ENCODE data around the gene PLEKHG5.

Gene PLEKHG5

DNA sequence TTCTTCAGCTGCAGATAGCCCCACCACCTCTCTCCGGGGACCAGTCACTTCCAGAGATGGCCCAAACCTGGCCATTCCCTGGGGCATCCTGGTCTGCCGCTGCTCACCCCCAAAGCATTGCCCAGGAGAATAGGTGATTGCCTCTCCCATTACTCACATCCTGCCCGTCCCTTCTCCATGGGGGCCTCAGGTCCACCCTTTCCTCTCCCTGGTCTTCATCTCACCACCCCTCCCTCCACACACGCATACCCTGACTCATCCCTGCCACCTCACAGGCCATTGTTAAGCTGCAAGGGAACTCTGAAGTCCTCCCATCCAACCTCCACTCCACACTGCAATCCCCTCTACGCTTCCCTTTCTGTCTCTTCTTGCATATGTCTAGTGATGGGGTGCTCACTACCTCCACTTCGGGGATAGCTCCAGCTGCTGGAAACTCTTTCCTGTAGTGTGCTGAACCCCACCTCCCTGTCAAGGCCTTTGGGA lies at the start of gene PLEKHG5:
Gene PLEKHG5 (minus strand): TSS at position 188 of the 483 bp plus-strand sequence. CDS start 14,096 bp downstream, outside the sequence.
- DNase-seq (ENCODE audit: low spot score), result no peak

GRCh38 chr1:6538956-6539355 lies 47.5 kb upstream of the PLEKHG5 start:
- DNase-seq (ENCODE audit: low spot score), result no peak

DNA sequence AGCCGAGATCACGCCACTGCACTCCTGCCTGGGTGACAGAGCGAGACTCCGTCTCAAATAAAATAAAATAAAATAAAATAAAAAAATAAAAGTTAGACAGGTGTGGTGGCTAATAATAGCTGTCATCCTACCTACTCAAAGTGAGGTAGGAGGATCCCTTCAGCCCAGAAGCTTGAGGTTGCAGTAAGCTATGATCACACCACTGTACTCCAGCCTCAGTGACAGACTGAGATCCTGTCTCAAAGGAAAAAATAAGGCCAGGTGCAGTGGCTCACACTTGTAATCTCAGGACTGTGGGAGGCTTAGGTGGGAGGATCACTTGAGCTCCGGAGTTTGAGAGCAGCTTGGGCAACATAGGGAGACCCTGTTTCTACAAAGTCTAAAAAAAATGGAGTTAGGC lies 44.8 kb upstream of the PLEKHG5 start:
- peak; percentile 37 for DNase-seq (ENCODE audit: low spot score)

DNA sequence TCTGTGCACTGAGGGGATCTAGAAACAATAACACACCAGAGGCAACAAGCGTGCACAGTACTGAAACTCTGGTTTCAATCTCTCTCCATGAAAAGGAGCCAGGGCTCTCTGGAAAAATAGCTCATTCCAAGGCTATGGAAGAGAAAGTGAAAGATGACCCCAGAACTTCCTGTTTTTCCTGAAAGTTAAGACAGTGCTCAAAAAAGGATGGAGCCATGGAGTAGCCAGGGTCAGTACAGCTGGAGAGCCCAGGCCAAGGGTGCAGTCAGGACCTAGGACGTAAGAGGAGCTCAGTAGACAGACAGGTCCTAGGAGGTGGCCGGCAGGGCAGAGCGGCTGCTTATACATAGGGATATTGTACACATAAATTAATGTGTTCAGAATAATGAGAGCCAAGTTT lies 43.7 kb upstream of the PLEKHG5 start:
- no peak for DNase-seq (ENCODE audit: low spot score)

DNA sequence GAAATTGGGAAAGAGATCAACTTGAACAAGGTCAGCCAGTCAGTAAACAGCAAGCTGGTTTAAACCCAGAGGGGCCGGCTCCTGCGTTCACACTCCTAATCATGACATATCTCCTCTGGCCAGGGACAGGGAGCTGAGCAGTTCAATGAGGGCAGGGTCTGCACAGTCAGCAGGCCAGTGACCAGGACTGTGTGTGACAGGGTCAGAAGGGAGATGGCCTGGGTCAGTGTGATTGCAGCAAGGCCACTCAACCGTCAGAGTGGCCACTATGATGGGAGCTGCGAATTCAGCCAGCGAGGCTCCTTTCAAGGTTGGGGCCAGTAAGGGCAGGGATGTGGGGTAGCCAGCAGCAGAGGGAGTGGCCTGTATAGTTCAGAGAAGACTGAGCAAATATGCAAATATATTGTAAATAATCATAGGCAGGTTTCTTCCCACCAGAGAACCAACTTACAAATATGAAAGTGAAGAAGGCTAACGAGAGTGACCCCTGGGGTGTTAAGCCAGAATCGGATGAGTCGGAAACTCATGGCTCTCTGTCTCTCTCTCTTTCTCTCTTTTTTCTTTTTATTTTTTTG lies 42.9 kb upstream of the PLEKHG5 start:
- DNase-seq (ENCODE audit: low spot score), result no peak

DNA sequence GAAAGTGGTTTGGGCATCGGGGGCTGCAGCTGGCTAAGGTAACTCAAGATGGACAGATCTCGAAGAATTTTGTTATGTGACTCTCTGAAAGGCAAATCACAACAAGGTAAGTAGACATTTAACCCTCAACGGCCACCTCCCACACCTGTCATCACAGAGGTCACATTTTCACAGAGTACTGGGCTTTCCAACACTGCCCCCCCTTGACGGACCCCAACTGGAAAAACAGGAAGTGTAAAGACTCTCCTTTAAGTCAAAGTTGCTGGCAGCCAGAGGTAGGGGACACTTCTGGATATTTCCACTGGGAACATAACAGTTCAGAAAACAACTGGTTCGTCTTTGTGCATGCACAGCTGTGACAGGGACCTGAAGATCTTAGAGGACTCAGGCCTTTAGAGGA lies 40.5 kb upstream of the PLEKHG5 start:
- DNase-seq (ENCODE audit: low spot score), result no peak

DNA sequence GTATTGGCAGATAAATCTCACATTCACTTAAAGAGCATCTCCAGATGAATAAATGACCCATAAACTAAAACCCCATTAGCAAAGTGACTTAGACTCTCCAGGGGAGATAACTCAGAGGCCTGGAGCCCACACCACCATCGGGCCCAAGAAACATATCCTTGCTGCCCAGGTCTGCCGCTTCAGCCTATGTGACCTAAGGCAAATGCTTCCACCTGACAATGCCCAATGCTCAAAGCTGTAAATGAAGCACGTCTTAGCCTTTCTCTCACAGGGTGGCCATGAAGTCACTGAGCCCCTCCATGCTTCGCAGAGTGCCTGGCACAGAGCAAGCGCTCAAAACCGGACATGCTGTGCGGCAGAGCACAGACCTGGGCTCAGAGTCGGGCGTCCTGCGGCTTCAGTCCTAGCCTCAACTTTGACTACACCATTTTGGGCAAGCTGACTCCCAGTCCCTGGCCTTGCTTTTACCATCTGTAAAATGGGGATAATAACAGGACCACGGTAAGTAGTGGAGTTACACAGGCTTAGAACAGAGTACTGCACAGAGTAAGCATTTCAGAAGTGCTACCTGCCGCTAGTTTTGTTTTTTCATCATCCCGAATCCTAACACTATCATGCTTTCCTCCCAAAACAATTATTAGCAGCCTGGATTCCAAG lies 39.2 kb upstream of the PLEKHG5 start:
- DNase-seq (ENCODE audit: low spot score), result no peak

DNA sequence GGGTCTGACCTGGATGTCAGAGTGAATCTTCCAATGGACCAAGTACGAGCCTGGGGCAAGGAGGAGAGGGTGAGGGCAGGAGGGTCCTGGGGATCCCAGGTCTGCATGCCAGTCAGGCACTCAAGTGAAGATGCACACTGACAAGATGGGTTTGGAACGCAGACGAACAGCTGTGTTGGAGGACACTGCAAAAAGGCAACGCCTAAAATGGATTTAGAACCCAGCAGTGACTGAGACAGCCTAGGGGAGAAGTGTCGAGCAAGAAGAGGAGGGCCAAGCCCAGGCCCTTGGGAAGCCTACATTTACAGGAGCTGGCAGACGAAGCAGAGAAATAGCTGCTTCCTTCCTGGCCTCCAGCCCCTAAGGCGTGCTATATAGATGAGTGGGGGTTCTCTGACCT lies 37.0 kb upstream of the PLEKHG5 start:
- no peak for DNase-seq (ENCODE audit: low spot score)

DNA sequence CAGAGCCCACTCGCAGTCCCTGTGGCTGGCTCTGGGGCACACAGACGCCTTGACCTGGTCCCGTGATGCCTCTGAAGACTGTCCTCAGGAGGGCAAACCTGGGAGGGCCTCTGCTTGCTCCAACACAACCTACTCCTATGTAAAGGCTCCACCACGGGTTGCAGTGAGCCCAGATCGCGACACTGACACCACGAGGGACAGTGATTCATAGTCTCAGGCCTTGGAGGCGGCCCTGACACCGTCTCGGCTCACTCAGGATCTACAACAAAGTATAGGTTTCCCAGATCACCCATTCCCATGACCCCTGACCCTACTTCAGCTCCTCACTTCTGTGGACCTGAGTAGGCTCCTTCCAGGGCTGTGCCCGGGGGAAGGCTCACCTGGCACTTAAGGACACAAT lies 34.8 kb upstream of the PLEKHG5 start:
- no peak for DNase-seq (ENCODE audit: low spot score)

DNA sequence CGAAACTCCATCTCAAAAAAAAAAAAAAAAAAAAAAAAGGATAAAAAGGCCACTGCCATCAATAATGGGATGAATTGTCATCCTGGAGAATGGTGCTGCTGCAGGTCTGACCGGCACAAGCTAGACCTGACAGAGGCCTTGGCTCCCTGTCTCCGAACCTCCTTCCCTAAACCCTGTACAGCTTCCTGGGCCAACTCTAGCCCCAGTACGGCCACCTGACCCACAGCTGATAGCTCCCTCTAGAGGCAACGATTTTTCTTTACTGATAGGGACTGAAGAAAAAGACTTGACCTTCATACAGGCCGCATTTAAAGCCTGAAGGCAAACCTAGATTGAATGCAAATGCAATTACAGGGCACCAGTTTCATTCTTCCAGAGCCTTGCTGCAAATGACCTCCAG lies 32.1 kb upstream of the PLEKHG5 start:
- no peak for DNase-seq (ENCODE audit: low spot score)

GRCh38 chr1:6521536-6521935 lies 30.1 kb upstream of the PLEKHG5 start:
- no peak for DNase-seq (ENCODE audit: low spot score)

- peak; percentile 46 for DNase-seq (ENCODE audit: low spot score)
Observed at GRCh38 chr1:6519935-6520671, 28.6 kb upstream of the PLEKHG5 start.

GRCh38 chr1:6519491-6519934 lies 28.0 kb upstream of the PLEKHG5 start:
- DNase-seq (ENCODE audit: low spot score), result no peak

- DNase-seq (ENCODE audit: low spot score), result no peak
Observed at GRCh38 chr1:6517435-6517851, 26.0 kb upstream of the PLEKHG5 start.

DNA sequence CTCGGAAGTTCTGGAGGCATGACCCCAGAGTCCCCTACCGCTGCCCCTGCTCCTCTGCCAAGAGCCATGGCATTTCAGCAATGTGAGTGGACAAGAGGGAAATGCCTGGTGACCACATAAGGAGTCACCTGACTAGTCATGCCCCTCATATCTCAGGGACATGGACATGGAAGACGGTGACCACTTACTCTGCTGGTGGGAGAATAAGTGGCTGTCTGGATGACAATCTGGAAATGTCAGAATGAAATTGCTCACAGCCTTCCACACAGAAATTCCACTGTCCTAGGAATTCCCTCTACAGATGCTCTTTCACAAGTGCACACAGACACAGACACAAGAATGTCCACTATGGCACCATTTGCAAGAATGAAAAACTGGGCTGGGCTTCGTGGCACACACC lies 24.3 kb upstream of the PLEKHG5 start:
- DNase-seq (ENCODE audit: low spot score), result no peak

- DNase-seq (ENCODE audit: low spot score), result no peak
Observed at GRCh38 chr1:6513320-6513801, 21.9 kb upstream of the PLEKHG5 start.

DNA sequence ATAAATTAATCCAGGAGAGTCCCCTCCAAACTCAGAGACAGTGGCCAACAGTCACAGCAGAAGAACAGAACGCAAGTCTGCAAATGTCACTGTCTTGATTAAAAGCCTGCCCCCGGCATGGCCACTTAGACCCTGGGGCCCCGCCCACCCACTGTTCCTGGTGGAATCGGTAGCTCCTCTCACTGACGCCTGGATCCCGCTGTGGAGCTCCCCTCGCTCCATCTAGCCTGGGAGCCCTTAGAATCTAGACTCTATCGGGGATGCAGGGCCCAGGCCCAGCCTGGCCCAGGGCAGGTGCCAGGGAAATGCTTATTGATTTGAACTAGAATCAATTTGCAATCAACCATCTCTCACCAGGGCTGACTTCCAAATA lies 21.4 kb upstream of the PLEKHG5 start:
- no peak for DNase-seq (ENCODE audit: low spot score)

GRCh38 chr1:6512245-6512907 lies 20.9 kb upstream of the PLEKHG5 start:
- no peak for DNase-seq (ENCODE audit: low spot score)

DNA sequence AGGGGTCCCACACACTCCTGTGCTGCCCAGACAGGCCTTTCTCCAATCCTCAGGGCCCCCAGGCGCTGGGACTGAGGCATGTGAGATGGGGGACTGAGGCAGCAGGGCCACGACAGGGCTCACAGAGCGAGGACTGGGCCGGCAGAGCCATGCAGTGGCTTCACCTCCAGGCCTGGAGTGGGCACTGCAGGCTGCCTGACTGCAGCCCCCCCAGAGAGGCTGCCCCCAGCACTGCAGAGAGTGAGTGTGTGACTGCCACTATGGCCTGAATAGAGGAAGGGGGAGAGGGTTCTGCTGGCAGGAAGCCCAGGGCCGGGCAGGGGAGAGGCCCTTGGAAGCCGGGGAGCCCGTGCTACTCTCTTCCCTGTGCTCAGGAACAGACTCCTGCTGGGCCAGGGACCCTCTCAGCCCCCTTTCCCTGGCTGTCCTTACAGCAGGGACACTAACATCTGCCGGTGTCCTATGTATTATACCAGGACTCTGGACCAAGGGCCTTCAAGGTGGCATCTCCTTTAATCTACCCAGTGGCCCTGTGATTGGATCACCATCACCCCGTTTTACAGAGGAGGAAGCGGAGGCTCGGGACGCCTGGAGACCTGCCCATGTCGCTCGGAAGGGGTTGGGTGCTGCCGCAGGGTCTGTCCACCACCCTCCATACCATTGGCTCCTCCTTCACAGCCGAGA lies 20.2 kb upstream of the PLEKHG5 start:
- no peak for DNase-seq (ENCODE audit: low spot score)

GRCh38 chr1:6511056-6511455 lies 19.6 kb upstream of the PLEKHG5 start:
- DNase-seq (ENCODE audit: low spot score), result no peak

GRCh38 chr1:6510493-6510892 lies 19.0 kb upstream of the PLEKHG5 start:
- DNase-seq (ENCODE audit: low spot score), result no peak

- DNase-seq (ENCODE audit: low spot score), result no peak
Observed at GRCh38 chr1:6509919-6510291, 18.4 kb upstream of the PLEKHG5 start.
